Islet precursor cell (in vitro differentiated cells): Measurements from ENCODE around the gene CNPY1.
A peak's percentile ranks its signal among the peaks of the same experiment; 100 is the strongest.

ENCODE experiments used
- DNase-seq: peaks from one replicate; pipeline ENCODE4 v3.0.0-alpha.2; 2018

Gene CNPY1

GRCh38 chr7:155464948-155465739, 81.2 kb downstream of the CNPY1 start:
- no peak for DNase-seq

GRCh38 chr7:155464183-155464582, 82.2 kb downstream of the CNPY1 start:
- DNase-seq: no peak

GRCh38 chr7:155463114-155463811, 83.1 kb downstream of the CNPY1 start:
- no peak for DNase-seq

GRCh38 chr7:155462163-155462735, 84.1 kb downstream of the CNPY1 start:
- no peak for DNase-seq

GRCh38 chr7:155461631-155462030, 84.7 kb downstream of the CNPY1 start:
- no peak for DNase-seq

- DNase-seq: no peak
Observed at GRCh38 chr7:155460926-155461613, 85.3 kb downstream of the CNPY1 start.

- no peak for DNase-seq
Observed at GRCh38 chr7:155459700-155460461, 86.5 kb downstream of the CNPY1 start.

- no peak for DNase-seq
Observed at GRCh38 chr7:155458878-155459699, 87.3 kb downstream of the CNPY1 start.

- no peak for DNase-seq
Observed at GRCh38 chr7:155458111-155458877, 88.1 kb downstream of the CNPY1 start, which contains the start of gene EN2. TSS of gene EN2 (plus strand) at chr7:155458129. CDS start at chr7:155458378, 249 bp downstream.

- DNase-seq: no peak
Observed at GRCh38 chr7:155457544-155458110, 88.7 kb downstream of the CNPY1 start.

GRCh38 chr7:155456738-155457543, 89.4 kb downstream of the CNPY1 start:
- peak; percentile 78 for DNase-seq

GRCh38 chr7:155455776-155456737, 90.3 kb downstream of the CNPY1 start:
- peak; percentile 56 for DNase-seq

- DNase-seq: no peak
Observed at GRCh38 chr7:155455132-155455693, 91.1 kb downstream of the CNPY1 start.

GRCh38 chr7:155454183-155455112, 91.9 kb downstream of the CNPY1 start:
- no peak for DNase-seq

- no peak for DNase-seq
Observed at GRCh38 chr7:155453296-155454182, 92.8 kb downstream of the CNPY1 start.
